ENCODE measurements around the gene SLC4A11.

SLC4A11 gene

GRCh38 chr20:3237011-3237957 lies 1.7 kb downstream of the SLC4A11 start:
- H3K27ac ChIP-seq (ENCODE audit: low read length) = no peak overlapping the region
- H3K4me3 ChIP-seq (ENCODE audit: low read length in 2 of 2) = no peak overlapping the region
- H3K36me3 ChIP-seq (ENCODE audit: control insufficient read depth in 2 of 2, insufficient read depth in 2 of 2, low read length in 2 of 2) = no peaks in the 10 kb centered on the region
- H3K27me3 ChIP-seq (ENCODE audit: control insufficient read depth in 1 of 2, insufficient read depth in 2 of 2, low read length in 2 of 2) = peaks cover 39 to 53% of the 10 kb centered on the region in 2 donors
- no peaks in the 10 kb centered on the region for H3K9me3 ChIP-seq (ENCODE audit: control insufficient read depth in 2 of 2, low read length in 2 of 2)
- peaks cover 23% of the 10 kb centered on the region for H3K4me1 ChIP-seq (ENCODE audit: control insufficient read depth, insufficient read depth, low read length)
- H3K9ac ChIP-seq (ENCODE audit: low read length in 2 of 2) = no peak overlapping the region

- Histone ChIP-seq H3K4me1 (ENCODE audit: control insufficient read depth, insufficient read depth, low read length) (peaks cover 23% of the 10 kb centered on the region), H3K36me3 (ENCODE audit: control insufficient read depth in 2 of 2, insufficient read depth in 2 of 2, low read length in 2 of 2) (no peaks in the 10 kb centered on the region), H3K27me3 (ENCODE audit: control insufficient read depth in 1 of 2, insufficient read depth in 2 of 2, low read length in 2 of 2) (peaks cover 36 to 52% of the 10 kb centered on the region in 2 donors), H3K27ac (ENCODE audit: low read length) (no peak overlapping the region), H3K9me3 (ENCODE audit: control insufficient read depth in 2 of 2, low read length in 2 of 2) (no peaks in the 10 kb centered on the region), H3K4me3 (ENCODE audit: low read length in 2 of 2) (no peak overlapping the region), H3K9ac (ENCODE audit: low read length in 2 of 2) (no peak overlapping the region)
Observed at GRCh38 chr20:3235666-3236324, 3.2 kb downstream of the SLC4A11 start.

GRCh38 chr20:3233991-3234498 lies 4.9 kb downstream of the SLC4A11 start:
- Histone ChIP-seq H3K9me3 (ENCODE audit: control insufficient read depth in 2 of 2, low read length in 2 of 2) (no peaks in the 10 kb centered on the region), H3K27ac (ENCODE audit: low read length) (no peak overlapping the region), H3K27me3 (ENCODE audit: control insufficient read depth in 1 of 2, insufficient read depth in 2 of 2, low read length in 2 of 2) (peaks cover 22 to 35% of the 10 kb centered on the region in 2 donors), H3K36me3 (ENCODE audit: control insufficient read depth in 2 of 2, insufficient read depth in 2 of 2, low read length in 2 of 2) (no peaks in the 10 kb centered on the region), H3K4me1 (ENCODE audit: control insufficient read depth, insufficient read depth, low read length) (peaks cover 14% of the 10 kb centered on the region), H3K4me3 (ENCODE audit: low read length in 2 of 2) (no peak overlapping the region), H3K9ac (ENCODE audit: low read length in 2 of 2) (no peak overlapping the region)

- peaks cover 22 to 29% of the 10 kb centered on the region in 2 donors for H3K27me3 ChIP-seq (ENCODE audit: control insufficient read depth in 1 of 2, insufficient read depth in 2 of 2, low read length in 2 of 2)
Observed at GRCh38 chr20:3233131-3233990, 5.6 kb downstream of the SLC4A11 start.

GRCh38 chr20:3231889-3232588 lies 7.0 kb downstream of the SLC4A11 start:
- Histone ChIP-seq H3K27me3 (ENCODE audit: control insufficient read depth in 1 of 2, insufficient read depth in 2 of 2, low read length in 2 of 2) (peaks cover 11 to 16% of the 10 kb centered on the region in 2 donors), H3K4me1 (ENCODE audit: control insufficient read depth, insufficient read depth, low read length) (no peaks in the 10 kb centered on the region), H3K36me3 (ENCODE audit: control insufficient read depth in 2 of 2, insufficient read depth in 2 of 2, low read length in 2 of 2) (peaks cover 0 to 2% of the 10 kb centered on the region in 2 donors), H3K9ac (ENCODE audit: low read length in 2 of 2) (no peak overlapping the region), H3K4me3 (ENCODE audit: low read length in 2 of 2) (no peak overlapping the region), H3K27ac (ENCODE audit: low read length) (no peak overlapping the region), H3K9me3 (ENCODE audit: control insufficient read depth in 2 of 2, low read length in 2 of 2) (no peaks in the 10 kb centered on the region)

More at GRCh38 chr20:3233131-3233990, 5.6 kb downstream of the SLC4A11 start:
- Histone ChIP-seq H3K27ac (ENCODE audit: low read length) (no peak overlapping the region), H3K4me3 (ENCODE audit: low read length in 2 of 2) (no peak overlapping the region), H3K9ac (ENCODE audit: low read length in 2 of 2) (no peak overlapping the region), H3K9me3 (ENCODE audit: control insufficient read depth in 2 of 2, low read length in 2 of 2) (no peaks in the 10 kb centered on the region), H3K4me1 (ENCODE audit: control insufficient read depth, insufficient read depth, low read length) (peaks cover 8% of the 10 kb centered on the region), H3K36me3 (ENCODE audit: control insufficient read depth in 2 of 2, insufficient read depth in 2 of 2, low read length in 2 of 2) (no peaks in the 10 kb centered on the region)

- no peak overlapping the region for H3K27ac ChIP-seq (ENCODE audit: low read length)
- no peaks in the 10 kb centered on the region for H3K4me1 ChIP-seq (ENCODE audit: control insufficient read depth, insufficient read depth, low read length)
- H3K9ac ChIP-seq (ENCODE audit: low read length in 2 of 2) = no peak overlapping the region
- no peaks in the 10 kb centered on the region for H3K9me3 ChIP-seq (ENCODE audit: control insufficient read depth in 2 of 2, low read length in 2 of 2)
- peaks cover 6 to 9% of the 10 kb centered on the region in 2 donors for H3K27me3 ChIP-seq (ENCODE audit: control insufficient read depth in 1 of 2, insufficient read depth in 2 of 2, low read length in 2 of 2)
- H3K4me3 ChIP-seq (ENCODE audit: low read length in 2 of 2) = no peak overlapping the region
- H3K36me3 ChIP-seq (ENCODE audit: control insufficient read depth in 2 of 2, insufficient read depth in 2 of 2, low read length in 2 of 2) = peaks cover 0 to 2% of the 10 kb centered on the region in 2 donors
Observed at GRCh38 chr20:3231116-3231515, 7.9 kb downstream of the SLC4A11 start.

GRCh38 chr20:3229798-3230197 lies 9.2 kb downstream of the SLC4A11 start:
- no peak overlapping the region for H3K4me3 ChIP-seq (ENCODE audit: low read length in 2 of 2)
- no peak overlapping the region for H3K9ac ChIP-seq (ENCODE audit: low read length in 2 of 2)
- H3K36me3 ChIP-seq (ENCODE audit: control insufficient read depth in 2 of 2, insufficient read depth in 2 of 2, low read length in 2 of 2) = peaks cover 0 to 2% of the 10 kb centered on the region in 2 donors
- H3K9me3 ChIP-seq (ENCODE audit: control insufficient read depth in 2 of 2, low read length in 2 of 2) = no peaks in the 10 kb centered on the region
- H3K4me1 ChIP-seq (ENCODE audit: control insufficient read depth, insufficient read depth, low read length) = no peaks in the 10 kb centered on the region
- H3K27ac ChIP-seq (ENCODE audit: low read length) = no peak overlapping the region
- peaks cover 0 to 2% of the 10 kb centered on the region in 2 donors for H3K27me3 ChIP-seq (ENCODE audit: control insufficient read depth in 1 of 2, insufficient read depth in 2 of 2, low read length in 2 of 2)

- Histone ChIP-seq H3K4me3 (ENCODE audit: low read length in 2 of 2) (no peak overlapping the region), H3K4me1 (ENCODE audit: control insufficient read depth, insufficient read depth, low read length) (no peaks in the 10 kb centered on the region), H3K27ac (ENCODE audit: low read length) (no peak overlapping the region), H3K9ac (ENCODE audit: low read length in 2 of 2) (no peak overlapping the region), H3K27me3 (ENCODE audit: control insufficient read depth in 1 of 2, insufficient read depth in 2 of 2, low read length in 2 of 2) (peaks cover 0 to 2% of the 10 kb centered on the region in 2 donors), H3K36me3 (ENCODE audit: control insufficient read depth in 2 of 2, insufficient read depth in 2 of 2, low read length in 2 of 2) (peaks cover 0 to 2% of the 10 kb centered on the region in 2 donors), H3K9me3 (ENCODE audit: control insufficient read depth in 2 of 2, low read length in 2 of 2) (no peaks in the 10 kb centered on the region)
Observed at GRCh38 chr20:3229158-3229557, 9.8 kb downstream of the SLC4A11 start.

- Histone ChIP-seq H3K27ac (ENCODE audit: low read length) (no peak overlapping the region), H3K4me1 (ENCODE audit: control insufficient read depth, insufficient read depth, low read length) (no peaks in the 10 kb centered on the region), H3K27me3 (ENCODE audit: control insufficient read depth in 1 of 2, insufficient read depth in 2 of 2, low read length in 2 of 2) (peaks cover 0 to 2% of the 10 kb centered on the region in 2 donors), H3K9me3 (ENCODE audit: control insufficient read depth in 2 of 2, low read length in 2 of 2) (no peaks in the 10 kb centered on the region), H3K36me3 (ENCODE audit: control insufficient read depth in 2 of 2, insufficient read depth in 2 of 2, low read length in 2 of 2) (peaks cover 3 to 5% of the 10 kb centered on the region in 2 donors), H3K9ac (ENCODE audit: low read length in 2 of 2) (no peak overlapping the region), H3K4me3 (ENCODE audit: low read length in 2 of 2) (no peak overlapping the region)
Observed at GRCh38 chr20:3228750-3229032, 10.3 kb downstream of the SLC4A11 start.

All from stomach smooth muscle (tissue), 2 donors.